ENCODE data around the gene KIF26B.

KIF26B gene

DNA sequence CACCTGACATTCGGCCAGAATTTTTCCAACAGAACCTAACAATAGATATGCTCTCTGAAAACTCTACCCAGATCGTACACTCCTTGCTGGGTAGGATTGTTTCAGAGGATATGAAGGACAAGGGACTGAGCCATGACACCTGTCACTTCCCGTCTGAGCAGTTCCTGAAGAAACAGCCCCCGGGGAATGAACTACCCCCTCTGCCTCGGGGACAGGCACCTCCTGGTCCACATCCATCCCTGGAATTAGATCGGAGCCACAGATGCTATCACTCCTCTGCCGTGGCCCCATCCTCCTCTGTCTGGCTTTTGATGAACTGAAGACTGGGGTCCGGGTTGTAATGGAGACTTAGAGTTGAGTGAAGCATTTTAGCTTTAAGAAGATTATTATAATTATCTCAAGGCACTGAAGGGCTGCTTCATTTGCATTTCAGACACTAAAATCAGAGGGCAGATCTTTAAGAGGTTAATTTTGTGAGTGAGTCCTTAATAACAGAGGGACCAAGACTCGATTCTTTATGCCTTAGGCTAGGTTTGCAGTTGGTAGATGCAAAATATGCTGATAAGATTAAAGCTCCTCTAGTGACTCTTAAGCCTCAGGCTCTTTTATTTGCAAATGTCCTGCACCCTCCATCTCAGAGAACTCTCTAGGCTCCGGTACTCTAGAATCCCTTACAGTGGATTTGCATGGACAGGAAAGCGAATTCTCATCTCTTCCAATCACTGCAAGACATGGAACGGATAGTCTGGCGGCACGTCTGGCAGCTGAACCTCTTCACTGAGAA lies 333.8 kb downstream of the KIF26B start:
- no peak for DNase-seq (ENCODE audit: low read depth)
- H3K4me3 ChIP-seq (ENCODE audit: low read depth, low read length): no peak overlapping the region

DNA sequence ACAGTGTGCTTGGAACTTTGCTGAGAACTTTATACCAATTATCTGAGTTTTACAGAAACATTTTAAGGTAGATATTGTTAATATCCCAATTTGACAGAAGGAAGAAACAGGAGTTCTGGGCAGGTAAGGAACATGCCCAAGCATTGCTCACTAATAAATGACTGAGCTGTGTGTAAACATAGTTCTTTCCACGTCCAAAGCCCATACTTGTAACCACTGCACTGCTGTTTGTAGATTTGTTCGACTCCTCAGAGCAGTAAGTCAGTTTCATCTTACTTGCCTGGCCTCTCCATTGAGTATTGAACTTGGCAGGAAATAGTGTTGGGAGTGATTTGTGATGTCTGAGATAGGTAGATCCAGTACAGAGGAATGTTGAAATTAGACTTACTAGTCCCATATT lies 335.1 kb downstream of the KIF26B start:
- TF ChIP-seq MYC (IDR thresholded peaks at IDR 0.05; ENCODE audit: low read depth, low read length) (no peak), POLR2A (IDR thresholded peaks at IDR 0.05; ENCODE audit: extremely low read depth, insufficient read length) (no peak)
- TF ChIP-seq, protein P1, sequence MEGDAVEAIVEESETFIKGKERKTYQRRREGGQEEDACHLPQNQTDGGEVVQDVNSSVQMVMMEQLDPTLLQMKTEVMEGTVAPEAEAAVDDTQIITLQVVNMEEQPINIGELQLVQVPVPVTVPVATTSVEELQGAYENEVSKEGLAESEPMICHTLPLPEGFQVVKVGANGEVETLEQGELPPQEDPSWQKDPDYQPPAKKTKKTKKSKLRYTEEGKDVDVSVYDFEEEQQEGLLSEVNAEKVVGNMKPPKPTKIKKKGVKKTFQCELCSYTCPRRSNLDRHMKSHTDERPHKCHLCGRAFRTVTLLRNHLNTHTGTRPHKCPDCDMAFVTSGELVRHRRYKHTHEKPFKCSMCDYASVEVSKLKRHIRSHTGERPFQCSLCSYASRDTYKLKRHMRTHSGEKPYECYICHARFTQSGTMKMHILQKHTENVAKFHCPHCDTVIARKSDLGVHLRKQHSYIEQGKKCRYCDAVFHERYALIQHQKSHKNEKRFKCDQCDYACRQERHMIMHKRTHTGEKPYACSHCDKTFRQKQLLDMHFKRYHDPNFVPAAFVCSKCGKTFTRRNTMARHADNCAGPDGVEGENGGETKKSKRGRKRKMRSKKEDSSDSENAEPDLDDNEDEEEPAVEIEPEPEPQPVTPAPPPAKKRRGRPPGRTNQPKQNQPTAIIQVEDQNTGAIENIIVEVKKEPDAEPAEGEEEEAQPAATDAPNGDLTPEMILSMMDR (IDR thresholded peaks at IDR 0.05; ENCODE audit: low read depth, low read length): no peak
- TF ChIP-seq, protein P2, sequence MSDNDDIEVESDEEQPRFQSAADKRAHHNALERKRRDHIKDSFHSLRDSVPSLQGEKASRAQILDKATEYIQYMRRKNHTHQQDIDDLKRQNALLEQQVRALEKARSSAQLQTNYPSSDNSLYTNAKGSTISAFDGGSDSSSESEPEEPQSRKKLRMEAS (IDR thresholded peaks at IDR 0.05; ENCODE audit: low read depth, low read length): no peak
- H3K4me3 ChIP-seq (ENCODE audit: low read depth, low read length): no peak overlapping the region
- DNase-seq (ENCODE audit: low read depth): no peak

More for the DNA sequence above, 333.8 kb downstream of the KIF26B start:
- TF ChIP-seq POLR2A (IDR thresholded peaks at IDR 0.05; ENCODE audit: extremely low read depth, insufficient read length) (no peak), MYC (IDR thresholded peaks at IDR 0.05; ENCODE audit: low read depth, low read length) (no peak)
- TF ChIP-seq, protein P2 (IDR thresholded peaks at IDR 0.05; ENCODE audit: low read depth, low read length): no peak
- TF ChIP-seq, protein P1 (IDR thresholded peaks at IDR 0.05; ENCODE audit: low read depth, low read length): no peak

DNA sequence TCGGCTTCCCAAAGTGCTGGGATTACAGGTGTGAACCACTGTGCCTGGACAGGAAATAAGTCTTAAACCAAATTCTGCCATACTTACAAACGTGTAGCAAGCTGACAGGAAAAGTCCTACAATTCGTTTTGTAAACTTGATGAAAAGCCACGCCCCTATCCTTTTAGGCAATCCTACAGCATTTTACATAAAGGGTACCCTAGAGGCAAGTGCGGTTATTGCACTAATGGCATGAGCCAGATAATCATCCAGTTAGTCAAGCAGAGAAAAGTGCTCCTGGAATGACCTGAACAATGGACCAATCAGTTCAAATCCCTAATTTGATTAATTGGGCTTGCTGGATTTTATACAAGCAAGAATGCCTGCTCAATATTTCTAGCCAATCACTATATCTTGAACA lies 338.2 kb downstream of the KIF26B start:
- no peak overlapping the region for H3K4me3 ChIP-seq (ENCODE audit: low read depth, low read length)
- TF ChIP-seq, protein P2 (IDR thresholded peaks at IDR 0.05; ENCODE audit: low read depth, low read length): no peak
- TF ChIP-seq MYC (IDR thresholded peaks at IDR 0.05; ENCODE audit: low read depth, low read length) (no peak), POLR2A (IDR thresholded peaks at IDR 0.05; ENCODE audit: extremely low read depth, insufficient read length) (no peak)
- TF ChIP-seq, protein P1 (IDR thresholded peaks at IDR 0.05; ENCODE audit: low read depth, low read length): peak; percentile 29
- DNase-seq (ENCODE audit: low read depth): peak; percentile 29

DNA sequence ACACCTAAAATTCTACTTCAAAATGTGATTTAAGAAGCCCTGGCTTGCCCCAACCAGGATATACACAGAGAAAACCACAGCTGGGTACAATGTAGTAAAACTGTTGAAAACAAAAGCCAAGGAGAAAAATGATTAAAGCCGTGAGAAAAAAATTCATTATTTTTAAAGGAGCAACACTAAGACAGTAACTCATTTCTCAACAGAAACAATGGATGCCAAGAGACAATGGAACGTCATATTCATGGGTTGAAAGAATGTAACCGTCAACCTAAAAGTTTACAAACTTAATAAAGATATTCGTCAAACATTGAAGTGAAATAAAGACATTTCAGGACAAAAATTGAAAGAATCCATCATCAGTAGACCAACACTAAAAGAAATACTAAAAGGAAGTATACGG lies 340.9 kb downstream of the KIF26B start:
- DNase-seq (ENCODE audit: low read depth): no peak
- no peak for TF ChIP-seq POLR2A (IDR thresholded peaks at IDR 0.05; ENCODE audit: extremely low read depth, insufficient read length)
- TF ChIP-seq, protein P2 (IDR thresholded peaks at IDR 0.05; ENCODE audit: low read depth, low read length): no peak
- TF ChIP-seq, protein P1 (IDR thresholded peaks at IDR 0.05; ENCODE audit: low read depth, low read length): no peak
- H3K4me3 ChIP-seq (ENCODE audit: low read depth, low read length): no peak overlapping the region

DNA sequence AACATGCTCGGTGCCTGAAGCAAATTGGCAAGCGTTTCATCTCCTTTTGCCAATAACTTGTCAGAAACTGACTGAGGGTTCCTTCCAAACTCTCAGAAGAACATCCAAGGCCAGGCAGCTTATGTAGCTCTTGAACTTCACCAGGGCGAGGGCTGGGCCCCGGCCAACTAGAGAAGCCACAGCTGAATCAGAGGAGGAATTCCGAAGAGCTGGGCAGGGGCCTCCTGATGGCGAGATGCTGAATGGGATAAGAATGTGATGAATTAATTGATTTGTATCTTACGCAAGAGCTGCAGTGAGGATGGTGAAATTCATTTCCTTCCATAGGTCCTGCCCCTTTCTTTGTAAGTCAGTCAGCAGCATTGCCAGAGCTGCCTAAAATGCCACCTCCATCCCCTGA lies 345.8 kb downstream of the KIF26B start:
- TF ChIP-seq MYC (IDR thresholded peaks at IDR 0.05; ENCODE audit: low read depth, low read length) (no peak), POLR2A (IDR thresholded peaks at IDR 0.05; ENCODE audit: extremely low read depth, insufficient read length) (no peak)
- TF ChIP-seq, protein P1 (IDR thresholded peaks at IDR 0.05; ENCODE audit: low read depth, low read length): no peak
- TF ChIP-seq, protein P2 (IDR thresholded peaks at IDR 0.05; ENCODE audit: low read depth, low read length): no peak
- DNase-seq (ENCODE audit: low read depth): peak; percentile 89
- no peak overlapping the region for H3K4me3 ChIP-seq (ENCODE audit: low read depth, low read length)

Data from NB4 (cell line).